Measurements from ENCODE around the gene MED26. TPM values are rescaled to one million over a fixed set of nuclear protein-coding genes. Genes with fewer than 3 reads are reported as not detected.

MED26 gene
- total RNA-seq, 1 donor from 2014 or later, result 11.7 TPM

- TF ChIP-seq CTCF (conservative IDR thresholded peaks at IDR 0.05), result no peak
- no peaks in the 10 kb centered on the region for H3K9me3 Mint-ChIP-seq
- peaks cover 19% of the 10 kb centered on the region for H3K36me3 Mint-ChIP-seq (ENCODE audit: low read depth)
- H3K4me1 Mint-ChIP-seq, result peaks cover 31% of the 10 kb centered on the region
- no peak for DNase-seq (ENCODE audit: low read depth, low spot score)
- no peaks in the 10 kb centered on the region for H3K27me3 Mint-ChIP-seq (ENCODE audit: low read depth)
- H3K4me3 Mint-ChIP-seq, result peak overlapping the region; percentile 93
- H3K27ac Mint-ChIP-seq (ENCODE audit: unreplicated experiment), result peak overlapping the region; percentile 85
Measured at GRCh38 chr19:16540948-16541347, 87.1 kb downstream of the MED26 start.

DNA sequence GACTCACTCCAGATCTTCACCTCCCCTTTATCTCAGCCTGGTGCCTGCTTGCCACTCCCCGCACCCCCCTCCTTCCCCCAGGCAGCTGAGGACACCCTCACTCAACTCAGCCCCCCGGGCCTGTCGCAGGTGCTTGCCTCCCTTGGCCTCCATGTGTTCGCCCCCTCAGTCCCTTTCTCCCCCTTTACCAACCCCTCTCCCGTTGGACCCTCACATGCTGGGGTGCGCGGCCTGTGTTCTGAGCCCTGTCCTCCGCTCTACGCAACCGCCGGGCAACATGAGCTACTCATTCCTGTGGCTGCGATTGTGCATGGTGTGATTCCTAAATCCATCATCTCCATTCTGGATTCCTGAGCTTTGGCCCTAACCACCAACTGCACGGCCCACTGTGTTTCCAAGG lies 90.9 kb downstream of the MED26 start:
- Mint-ChIP-seq H3K36me3 (ENCODE audit: low read depth) (peaks cover 19% of the 10 kb centered on the region), H3K27ac (ENCODE audit: unreplicated experiment) (no peak overlapping the region)
- no peak for TF ChIP-seq CTCF (conservative IDR thresholded peaks at IDR 0.05)

GRCh38 chr19:16536130-16536529 lies 91.9 kb downstream of the MED26 start:
- H3K4me1 Mint-ChIP-seq, result peaks cover 9% of the 10 kb centered on the region
- H3K27ac Mint-ChIP-seq (ENCODE audit: unreplicated experiment), result no peak overlapping the region
- no peak for TF ChIP-seq CTCF (conservative IDR thresholded peaks at IDR 0.05)
- peaks cover 19% of the 10 kb centered on the region for H3K36me3 Mint-ChIP-seq (ENCODE audit: low read depth)
- peak overlapping the region; percentile 27 for H3K4me3 Mint-ChIP-seq
- H3K9me3 Mint-ChIP-seq, result no peaks in the 10 kb centered on the region
- DNase-seq (ENCODE audit: low read depth, low spot score), result no peak
- no peaks in the 10 kb centered on the region for H3K27me3 Mint-ChIP-seq (ENCODE audit: low read depth)

More for the DNA sequence above, 90.9 kb downstream of the MED26 start:
- Mint-ChIP-seq H3K4me3 (peak overlapping the region; percentile 36), H3K9me3 (no peaks in the 10 kb centered on the region), H3K4me1 (peaks cover 15% of the 10 kb centered on the region), H3K27me3 (ENCODE audit: low read depth) (no peaks in the 10 kb centered on the region)
- no peak for DNase-seq (ENCODE audit: low read depth, low spot score)

DNA sequence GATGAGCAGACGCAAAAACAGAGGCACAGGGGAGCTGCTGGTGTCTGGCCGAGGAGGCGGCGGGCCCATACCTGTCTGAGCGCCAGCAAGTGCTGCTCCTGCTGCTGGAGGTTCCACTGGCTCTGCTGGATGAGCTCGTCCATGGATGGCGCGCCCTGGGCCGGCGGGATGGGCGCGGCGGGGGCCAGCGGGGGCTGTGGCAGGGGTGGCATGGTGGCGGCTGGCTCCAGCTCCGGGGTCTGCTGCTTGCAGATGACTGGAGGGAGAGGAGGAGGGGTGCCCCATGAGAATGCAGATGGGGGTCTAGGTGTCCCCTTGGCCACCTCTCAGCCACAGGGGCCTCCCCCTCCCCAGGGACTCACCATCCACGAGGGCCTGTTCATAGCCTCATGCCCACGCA lies 92.6 kb downstream of the MED26 start:
- H3K27ac Mint-ChIP-seq (ENCODE audit: unreplicated experiment), result no peak overlapping the region
- H3K27me3 Mint-ChIP-seq (ENCODE audit: low read depth), result no peaks in the 10 kb centered on the region
- peaks cover 19% of the 10 kb centered on the region for H3K36me3 Mint-ChIP-seq (ENCODE audit: low read depth)
- no peak for TF ChIP-seq CTCF (conservative IDR thresholded peaks at IDR 0.05)
- H3K4me3 Mint-ChIP-seq, result peak overlapping the region; percentile 27
- H3K9me3 Mint-ChIP-seq, result no peaks in the 10 kb centered on the region
- DNase-seq (ENCODE audit: low read depth, low spot score), result no peak
- H3K4me1 Mint-ChIP-seq, result peaks cover 6% of the 10 kb centered on the region

DNA sequence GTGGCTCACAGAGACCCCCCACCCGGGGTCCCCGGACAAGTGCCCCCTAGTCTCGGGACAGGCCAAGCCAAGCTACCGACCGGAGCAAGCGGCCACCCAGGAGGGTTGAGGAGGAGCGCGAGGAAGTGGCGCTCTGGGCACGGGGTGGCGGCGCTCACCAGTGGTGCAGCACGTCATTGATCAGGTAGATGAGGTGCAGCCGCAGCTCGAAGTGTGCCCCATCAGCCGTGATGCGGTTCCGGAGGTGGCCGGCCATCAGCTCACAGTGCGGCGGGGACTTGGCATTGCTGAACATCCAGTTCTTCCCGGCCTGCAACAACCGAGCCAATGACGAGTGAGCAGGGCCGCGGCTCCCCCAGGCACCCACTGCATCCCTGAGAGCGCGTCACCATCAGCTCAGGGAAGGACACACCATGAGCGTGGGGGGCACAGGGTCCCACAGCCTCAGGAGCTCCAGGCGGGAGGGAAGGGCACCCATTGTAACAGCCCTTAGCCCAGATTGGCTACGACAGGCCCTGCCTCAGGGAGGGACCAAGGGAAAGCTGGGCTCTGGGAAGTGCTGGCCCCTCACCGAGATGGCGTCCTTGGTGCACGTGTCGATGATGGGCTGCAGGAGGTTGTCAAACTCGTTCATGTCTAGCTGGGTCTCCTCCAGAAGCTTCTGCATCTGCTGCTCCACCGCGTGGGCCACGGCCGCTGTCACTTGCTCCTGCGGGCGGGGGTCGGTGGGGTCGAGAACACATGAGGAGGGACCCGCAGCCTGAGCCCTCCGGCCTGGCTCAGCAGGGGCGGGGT lies 95.4 kb downstream of the MED26 start:
- TF ChIP-seq CTCF (conservative IDR thresholded peaks at IDR 0.05), result no peak
- no peaks in the 10 kb centered on the region for H3K27me3 Mint-ChIP-seq (ENCODE audit: low read depth)
- H3K4me1 Mint-ChIP-seq, result no peaks in the 10 kb centered on the region
- DNase-seq (ENCODE audit: low read depth, low spot score), result no peak
- no peak overlapping the region for H3K4me3 Mint-ChIP-seq
- no peak overlapping the region for H3K27ac Mint-ChIP-seq (ENCODE audit: unreplicated experiment)
- H3K36me3 Mint-ChIP-seq (ENCODE audit: low read depth), result peaks cover 9% of the 10 kb centered on the region
- H3K9me3 Mint-ChIP-seq, result no peaks in the 10 kb centered on the region

Measured in neural crest cell (in vitro differentiated cells).